CD4-positive, alpha-beta T cell treated with Interleukin-6 at 100 ng/mL for 8 hours (primary cell): Measurements from ENCODE around the gene TRIM67.
"Not testable (repeated sequence)": the region's sequence is repeated elsewhere in the genome, so short reads cannot be mapped to it uniquely, and the experiment has no call there.

Source experiments
- DNase-seq: peaks from one replicate; pipeline ENCODE4 v3.0.0-alpha.2; 2020; ENCODE audit warnings: mixed read lengths, low spot score

TRIM67 gene

DNA sequence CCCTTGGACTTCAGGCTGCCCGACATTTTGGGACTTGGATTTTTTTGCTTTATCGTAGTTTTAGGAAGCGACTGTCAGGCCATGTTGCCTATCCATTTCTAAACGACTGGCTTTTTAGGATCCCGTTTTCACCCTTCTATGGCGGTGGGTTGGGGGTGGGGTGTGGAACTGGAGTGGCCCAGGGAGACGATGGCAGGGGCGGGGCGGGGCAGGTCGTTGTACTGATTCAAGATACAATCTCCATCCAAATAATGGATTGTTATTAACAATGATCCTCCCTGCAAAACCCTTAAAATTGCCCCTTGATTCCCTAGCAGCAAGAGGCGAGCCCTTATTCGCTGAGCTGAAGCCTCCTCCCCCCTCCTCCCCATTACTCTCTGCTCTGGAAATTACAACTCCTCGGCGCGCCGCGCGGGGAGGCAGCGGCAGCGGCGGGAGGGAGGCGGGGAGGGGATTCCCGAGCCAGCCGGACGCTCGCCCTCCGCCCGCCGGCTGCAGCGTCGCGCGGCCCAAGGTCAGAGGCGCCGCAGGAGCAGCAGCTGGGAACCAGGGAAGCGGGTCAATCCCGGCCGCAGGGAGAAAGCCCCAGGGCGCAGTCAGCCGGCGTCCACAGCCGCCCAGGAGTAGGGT lies at the start of gene TRIM67:
Gene TRIM67, plus strand, starts transcription at position 392 of the 630 bp plus-strand sequence. CDS start 912 bp downstream, outside the sequence.
- DNase-seq = no peak

DNA sequence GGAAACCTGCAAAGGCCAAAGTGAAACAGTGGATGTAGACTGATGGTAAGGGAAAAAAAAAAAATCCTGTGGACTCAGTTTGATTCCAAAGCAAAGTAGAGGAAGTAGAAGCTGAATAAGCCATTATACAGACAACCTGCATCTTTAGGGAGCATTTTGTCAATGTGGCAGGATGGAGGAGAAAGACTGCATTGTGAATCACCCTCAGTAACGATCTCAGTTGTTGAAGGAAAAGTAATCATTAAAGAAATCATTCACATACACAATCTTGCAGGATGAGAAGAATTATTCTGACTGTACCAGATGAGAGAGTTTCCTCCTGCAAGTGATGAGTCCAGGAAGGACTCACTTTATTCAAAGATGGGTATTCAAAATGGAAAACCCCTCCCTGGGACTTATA lies 45.1 kb upstream of the TRIM67 start:
- DNase-seq = no peak

DNA sequence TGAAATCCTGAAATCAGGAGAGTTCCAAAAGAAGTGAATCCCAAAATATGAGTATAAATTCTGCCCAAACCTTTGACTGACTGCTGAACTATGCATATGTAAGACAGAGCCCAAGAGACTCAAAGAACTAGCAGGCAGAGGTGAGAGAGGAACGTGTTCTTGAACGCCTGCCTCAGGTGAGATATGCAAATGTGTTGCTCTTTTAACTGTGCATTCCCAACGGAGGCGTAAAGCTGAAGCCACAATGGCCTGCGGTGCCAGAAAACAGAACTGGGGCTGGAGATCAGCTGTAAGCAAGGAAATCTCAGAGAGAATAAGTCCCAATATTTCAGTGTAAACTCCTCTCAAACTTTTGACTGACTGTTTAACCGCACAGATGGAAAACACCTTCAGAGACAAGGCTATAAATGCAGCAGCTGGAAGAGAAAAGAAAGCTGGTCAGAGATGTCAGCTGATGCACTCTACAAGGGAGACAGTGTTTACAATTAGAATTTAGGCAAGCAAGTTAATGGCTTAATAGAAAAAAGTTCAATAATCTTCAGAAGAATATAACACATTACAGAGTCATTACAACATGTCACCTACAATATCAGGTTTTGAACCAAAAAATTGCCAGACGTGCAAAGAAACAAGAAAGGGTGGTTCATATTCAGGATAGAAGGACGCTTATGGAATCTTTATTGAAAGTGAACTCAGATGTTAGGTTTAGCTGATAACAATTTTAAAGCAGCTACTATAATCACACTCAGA lies 43.0 kb upstream of the TRIM67 start:
- DNase-seq = no peak

DNA sequence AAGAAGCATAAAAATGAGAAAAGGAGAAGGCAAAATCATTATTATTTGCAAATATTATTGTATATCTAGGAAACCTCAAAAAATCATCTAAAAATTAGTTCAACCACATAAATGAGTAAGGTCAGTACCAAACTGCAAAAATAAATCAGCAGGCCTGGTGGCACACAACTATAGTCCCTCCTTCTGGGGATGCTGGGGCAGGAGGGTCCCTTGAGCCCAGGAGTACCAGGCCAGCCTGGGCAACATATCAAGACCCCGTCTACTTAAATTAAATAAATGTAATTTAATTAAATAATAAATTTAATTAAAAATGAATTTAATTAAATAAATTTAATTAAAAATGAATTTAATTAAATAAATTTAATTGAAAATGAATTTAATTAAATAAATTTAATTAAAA lies 40.3 kb upstream of the TRIM67 start:
- no peak for DNase-seq

DNA sequence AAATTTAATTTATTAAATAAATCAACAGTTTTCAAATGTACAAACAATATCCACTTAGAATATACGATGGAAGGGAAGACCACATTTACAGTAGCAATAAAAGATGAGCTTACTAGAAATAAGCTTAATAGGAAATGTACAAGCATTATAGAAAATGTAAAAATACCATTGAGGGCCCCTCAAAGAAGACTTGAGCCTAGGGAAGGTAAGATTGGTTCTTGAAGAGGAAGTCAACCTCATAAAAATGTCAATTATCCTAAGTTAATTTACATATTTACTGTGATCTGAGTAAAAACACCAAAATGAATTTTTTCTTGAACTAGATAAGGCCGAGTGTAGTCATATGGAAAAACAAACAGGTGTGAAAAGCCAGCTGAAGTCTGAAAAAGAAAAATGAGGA lies 39.7 kb upstream of the TRIM67 start:
- DNase-seq = no peak

DNA sequence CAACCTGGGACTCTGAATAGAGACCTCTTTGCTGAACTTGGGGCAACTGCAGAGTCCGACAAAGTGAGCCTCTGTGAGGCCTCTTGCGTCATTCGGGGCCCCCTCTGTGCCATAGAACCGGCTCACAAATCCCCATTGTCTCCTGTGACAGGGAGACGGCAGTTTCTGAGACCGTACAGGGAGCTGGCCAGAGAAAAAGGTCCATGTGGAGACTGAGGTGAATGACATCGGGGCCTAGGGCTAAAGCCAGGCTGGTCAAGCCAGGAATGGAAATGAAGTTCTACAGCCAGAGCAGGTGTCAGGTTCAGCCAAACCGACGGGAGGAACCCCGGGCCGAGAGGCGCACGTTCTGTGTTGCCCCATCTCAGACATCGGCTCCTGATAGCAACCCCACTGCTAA lies 37.1 kb upstream of the TRIM67 start:
- no peak for DNase-seq

DNA sequence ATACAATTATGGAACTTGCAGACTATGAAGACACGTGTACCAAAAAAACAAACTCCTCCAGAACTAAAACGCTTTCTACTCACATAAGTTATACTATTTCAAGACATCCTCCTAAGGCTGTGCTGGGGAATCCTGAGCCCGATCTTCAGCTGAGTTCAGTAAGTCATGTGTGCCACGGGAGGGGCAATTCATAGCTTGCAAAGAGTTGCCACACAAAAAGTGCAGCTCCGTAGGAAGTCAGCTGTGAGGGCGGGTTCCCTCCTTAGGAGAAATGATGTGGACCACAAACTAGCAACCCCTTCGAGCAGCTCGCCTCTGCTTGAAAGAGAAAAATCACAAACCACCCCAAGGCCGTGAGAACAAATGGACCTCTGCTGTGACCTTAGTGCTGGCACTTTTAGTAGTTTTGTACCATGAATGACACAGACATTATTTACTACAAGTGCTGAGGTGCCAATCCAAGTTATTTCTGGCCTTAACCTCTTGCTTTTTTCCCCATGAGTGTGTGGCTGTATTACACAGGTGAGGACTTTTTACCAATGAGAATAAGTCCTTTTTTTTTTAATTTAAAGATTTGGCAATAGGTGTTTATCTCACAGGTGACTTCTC lies 35.8 kb upstream of the TRIM67 start:
- DNase-seq = no peak

DNA sequence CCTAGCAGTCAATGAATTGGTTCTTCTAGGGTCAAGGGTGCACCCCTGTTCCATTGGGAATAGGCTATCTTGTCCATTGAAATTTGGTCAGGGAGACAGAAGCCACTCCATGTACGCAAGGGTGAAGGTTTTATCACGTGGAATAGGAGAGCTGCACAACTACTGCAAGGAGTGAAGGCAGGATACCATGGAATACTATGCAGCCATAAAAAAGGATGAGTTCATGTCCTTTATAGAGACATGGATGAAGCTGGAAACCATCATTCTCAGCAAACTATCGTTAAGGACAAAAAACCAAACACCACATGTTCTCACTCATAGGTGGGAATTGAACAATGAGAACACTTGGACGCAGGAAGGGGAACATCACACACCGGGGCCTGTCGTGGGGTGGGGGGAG lies 34.8 kb upstream of the TRIM67 start:
- not testable (repeated sequence) for DNase-seq

DNA sequence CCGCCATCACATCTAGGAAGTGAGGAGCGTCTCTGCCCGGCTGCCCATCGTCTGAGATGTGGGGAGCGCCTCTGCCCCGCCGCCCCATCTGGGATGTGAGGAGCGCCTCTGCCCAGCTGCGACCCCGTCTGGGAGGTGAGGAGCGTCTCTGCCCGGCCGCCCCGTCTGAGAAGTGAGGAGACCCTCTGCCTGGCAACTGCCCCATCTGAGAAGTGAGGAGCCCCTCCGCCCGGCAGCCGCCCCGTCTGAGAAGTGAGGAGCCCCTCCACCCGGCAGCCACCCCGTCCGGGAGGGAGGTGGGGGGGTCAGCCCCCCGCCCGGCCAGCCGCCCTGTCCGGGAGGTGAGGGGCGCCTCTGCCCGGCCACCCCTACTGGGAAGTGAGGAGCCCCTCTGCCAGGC lies 33.4 kb upstream of the TRIM67 start:
- DNase-seq = not testable (repeated sequence)

DNA sequence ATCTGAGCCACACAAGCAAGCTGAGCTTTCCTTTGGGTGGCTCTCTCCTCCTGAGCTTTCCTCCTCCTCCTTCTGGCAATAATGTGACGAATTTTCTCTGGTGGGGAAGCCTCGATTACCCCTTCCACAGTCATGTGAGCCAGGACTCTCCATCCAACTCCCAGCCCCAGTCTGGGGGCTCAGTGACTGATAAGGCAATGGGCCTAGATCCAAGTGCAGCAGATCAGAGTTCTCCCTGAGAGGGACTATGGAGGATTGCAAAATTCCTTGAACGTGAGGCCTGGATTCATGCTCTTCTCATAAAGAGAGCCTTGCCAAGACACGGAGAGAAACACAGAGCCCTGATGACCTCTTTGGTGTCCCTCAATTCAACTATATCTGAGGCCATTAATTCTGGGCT lies 31.3 kb upstream of the TRIM67 start:
- DNase-seq = no peak

DNA sequence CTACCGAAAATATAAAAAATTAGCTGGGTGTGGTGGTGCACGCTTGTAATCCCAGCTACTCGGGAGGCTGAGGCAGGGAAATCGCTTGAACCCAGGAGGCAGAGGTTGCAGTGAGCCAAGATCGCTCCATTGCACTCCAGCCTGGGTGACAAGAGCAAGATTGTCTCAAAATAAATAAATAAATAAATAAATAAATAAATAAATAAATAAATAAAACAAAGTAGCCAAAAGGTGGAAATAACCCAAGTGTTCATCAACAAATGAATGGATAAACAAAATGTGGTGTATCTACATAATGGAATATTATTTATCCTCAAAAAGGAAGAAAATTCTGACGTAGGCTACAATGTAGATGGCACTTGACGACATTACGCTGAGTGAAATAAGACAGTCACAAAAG lies 29.3 kb upstream of the TRIM67 start:
- DNase-seq = not testable (repeated sequence)

DNA sequence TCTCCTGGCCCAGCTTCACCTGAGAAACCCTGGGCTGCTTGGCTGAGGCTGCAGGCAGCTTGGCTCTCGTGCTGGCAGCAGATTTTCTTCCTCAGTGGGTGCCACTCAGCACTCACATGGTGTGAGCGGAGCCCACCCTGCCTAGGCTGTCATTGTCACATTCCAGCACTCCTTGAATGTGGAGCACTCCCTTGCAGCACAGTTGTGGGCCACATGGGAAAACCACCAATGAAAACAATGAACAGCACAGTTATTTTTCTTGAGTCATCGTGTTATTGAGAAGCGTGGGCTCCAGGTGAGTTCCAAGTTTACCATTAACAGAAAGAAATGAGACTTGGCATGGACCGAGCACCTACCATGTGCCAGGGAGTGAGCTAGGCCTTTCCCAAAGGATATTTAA lies 27.2 kb upstream of the TRIM67 start:
- DNase-seq = no peak

DNA sequence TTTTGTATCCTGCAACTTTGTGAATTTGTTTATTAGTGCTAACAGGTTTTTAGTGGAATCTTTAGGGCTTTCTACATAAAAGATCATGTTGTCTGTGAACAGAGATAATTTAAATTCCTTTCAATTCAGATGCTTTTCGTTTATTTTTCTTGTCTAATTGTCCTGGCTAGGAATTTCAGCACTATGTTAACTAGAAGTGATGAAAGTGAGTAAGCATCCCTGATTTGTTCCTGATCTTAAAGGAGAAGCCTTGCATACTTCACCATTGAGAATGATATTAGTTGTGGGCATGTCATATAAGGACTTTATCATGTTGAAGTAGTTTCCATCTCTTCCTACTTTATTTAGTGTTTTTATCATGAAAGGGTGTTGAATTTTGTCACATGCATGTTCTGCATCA lies 23.6 kb upstream of the TRIM67 start:
- no peak for DNase-seq

DNA sequence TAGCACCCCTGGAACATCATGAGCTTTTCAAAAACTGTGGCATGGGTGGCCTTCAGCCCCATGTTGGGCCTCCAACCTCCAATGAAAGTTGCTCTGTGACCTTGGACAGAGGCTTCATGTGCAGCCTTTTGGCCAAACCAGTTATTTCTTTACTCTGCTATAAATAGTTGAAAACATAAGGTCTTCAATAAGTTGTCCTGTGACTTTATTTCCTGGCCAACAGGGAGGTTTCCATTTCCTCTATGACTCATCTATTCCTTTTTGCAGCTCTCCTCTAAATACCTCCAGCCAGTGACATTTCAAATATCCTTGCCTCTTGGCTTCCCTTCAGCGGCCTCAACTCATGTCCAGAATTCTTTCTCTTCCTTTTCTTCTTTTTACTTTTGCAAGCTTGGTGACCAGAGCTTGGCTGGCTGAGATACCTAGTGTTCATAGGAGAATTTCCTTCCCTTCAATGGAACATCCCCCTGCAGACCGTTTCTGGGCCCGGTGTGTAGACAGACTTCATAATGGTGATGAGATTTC lies 22.7 kb upstream of the TRIM67 start:
- no peak for DNase-seq

DNA sequence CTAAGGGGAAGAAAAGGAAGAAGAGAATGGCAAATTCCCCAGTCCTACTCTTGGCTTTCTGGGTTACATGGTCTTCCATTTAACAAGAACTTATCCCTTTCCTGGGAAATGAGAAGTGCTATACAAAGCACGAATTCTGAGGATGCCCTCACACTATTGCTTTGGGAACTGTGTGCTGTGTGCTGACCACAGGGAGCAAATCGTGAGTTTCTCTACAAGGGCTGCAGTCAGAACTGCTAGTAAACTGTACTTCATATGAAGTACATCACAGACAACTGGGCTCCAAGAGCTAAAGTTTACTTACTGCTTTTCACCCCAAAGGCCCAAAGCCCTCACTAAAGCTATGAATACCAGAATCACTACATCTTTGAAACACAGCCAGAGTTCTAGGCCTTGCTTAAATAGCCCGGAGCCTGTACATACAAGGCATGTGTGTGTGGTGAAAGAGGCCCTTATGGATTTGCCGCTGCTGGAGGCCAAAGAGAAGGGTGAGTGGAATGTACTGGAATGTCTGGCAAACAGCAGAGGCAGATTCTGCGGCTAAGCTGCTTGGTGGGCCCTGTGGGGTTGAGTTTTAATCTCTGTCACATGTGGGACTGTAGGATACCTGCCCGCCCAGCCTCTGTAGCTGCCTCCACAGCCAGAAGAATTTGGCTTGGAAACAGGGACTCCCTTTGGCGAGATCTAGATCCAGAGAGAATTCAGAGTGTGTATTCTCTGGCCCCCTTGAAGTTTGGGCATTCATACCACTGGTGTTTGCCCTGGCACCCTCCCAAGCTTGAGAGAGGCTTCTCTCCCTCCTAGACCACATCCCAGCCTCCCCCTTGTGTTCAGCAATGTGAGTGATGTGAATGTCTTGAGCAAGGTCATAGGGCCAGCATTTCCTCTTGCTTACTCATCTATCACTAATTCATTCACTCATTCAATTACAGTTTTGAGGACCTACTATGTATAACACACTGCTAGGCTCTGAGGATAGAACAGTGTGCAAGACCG lies 21.9 kb upstream of the TRIM67 start:
- DNase-seq = no peak

DNA sequence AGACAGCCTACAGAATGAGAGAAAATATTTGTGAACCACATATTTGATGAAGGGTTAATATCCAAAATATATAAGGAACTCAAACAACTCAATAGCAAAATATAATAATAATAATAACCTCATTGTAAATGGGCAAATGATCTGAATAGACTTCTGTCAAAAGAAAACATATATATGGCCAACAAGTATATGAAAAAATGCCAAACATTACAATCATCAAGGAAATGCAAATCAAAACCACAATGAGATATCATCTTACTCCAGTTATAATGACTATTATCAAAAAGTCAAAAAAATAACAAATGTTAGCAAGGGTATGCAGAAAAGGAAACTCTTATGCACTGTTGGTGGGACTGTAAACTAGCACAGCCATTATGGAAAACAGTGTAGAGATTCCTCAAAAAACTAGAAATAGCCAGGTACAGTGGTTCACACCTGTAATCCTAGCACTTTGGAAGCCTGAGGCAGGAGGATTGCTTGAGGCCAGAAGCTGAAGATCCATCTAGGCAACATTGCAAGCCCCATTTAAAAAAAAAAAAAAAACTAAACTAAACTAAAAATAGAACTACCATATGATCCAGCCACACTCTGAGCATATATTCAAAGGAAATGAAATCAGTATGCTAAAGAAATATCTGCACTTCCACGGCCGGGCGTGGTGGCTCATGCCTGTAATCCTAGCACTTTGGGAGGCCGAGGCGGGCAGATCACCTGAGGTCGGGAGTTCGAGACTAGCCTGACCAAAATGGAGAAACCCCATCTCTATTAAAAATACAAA lies 17.3 kb upstream of the TRIM67 start:
- DNase-seq = no peak

DNA sequence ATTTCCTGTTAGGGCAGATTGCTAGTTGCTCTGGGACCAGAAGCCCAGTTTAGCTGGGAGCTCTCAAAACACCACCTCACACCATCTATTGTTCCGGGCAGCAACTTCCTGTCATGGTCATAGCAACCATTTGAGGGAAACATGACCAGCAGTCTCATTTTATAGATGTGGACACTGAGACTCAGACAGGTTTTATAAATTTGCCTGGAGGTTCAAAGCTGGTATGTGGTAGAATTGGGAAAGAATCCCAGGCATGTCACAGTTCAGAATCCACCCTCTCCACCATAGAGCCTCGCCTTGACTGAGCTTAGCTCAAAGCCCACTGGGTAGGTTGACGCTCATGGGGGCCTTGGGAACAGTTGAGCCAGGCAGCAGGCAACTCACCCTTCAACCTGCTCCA lies 14.0 kb upstream of the TRIM67 start:
- DNase-seq = no peak

DNA sequence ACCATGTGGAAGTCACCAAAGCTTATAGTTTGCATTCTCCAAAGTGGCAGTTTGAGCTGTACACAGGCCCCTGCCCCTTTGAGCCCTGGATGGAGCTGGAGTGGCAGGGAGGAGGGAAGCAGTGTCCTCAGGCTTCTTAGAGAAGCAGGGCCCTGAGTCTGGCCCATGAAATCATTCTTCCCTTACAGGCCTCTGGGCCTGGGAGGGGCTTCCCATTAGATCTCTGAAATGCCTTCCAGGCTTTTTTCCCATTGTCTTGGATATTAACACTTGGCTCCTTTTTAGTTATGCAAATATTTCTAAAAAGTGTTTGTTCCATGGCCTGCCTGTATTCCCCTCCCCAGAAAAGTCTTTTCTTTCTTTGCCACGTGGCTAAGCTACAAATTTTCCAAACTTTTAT lies 10.0 kb upstream of the TRIM67 start:
- no peak for DNase-seq

DNA sequence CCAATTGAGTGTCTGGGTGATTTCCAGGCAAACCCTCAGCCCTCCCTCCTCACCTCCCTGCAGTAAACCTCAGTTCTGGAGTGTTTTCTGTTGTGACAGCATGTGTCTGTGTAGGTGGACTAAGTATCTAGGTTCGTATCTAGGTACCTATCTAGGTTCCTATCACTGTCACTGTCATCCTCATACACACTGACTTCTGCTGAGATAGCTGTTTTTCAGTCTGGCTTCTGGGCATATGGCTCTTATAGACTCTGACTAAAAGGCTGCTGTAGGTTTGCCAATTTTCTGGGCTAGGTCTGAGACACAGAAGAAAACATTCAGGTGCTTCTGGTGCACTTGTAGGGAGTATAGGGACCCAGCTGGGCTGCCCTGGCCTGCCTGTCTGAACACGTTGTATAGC lies 8.1 kb upstream of the TRIM67 start:
- no peak for DNase-seq

DNA sequence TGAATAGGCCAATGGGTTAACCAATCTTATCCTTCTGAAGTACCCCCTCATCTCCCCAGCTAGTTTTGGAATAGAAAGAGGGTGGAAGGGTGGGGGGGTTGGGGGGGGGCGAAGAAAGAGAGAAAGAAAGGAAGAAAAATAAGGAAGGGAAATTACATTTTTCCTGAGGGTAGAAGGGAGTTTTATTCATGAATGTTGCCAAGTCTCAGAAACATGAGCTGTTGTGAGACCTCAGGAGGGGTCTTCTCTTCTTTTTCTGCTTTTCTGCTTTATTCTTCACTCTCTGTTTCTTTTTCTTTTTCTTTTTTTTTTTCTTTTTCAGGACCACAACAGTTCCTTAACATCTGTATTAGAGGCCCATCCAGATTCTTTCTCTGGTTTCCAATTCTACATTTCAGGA lies 6.0 kb upstream of the TRIM67 start:
- no peak for DNase-seq

DNA sequence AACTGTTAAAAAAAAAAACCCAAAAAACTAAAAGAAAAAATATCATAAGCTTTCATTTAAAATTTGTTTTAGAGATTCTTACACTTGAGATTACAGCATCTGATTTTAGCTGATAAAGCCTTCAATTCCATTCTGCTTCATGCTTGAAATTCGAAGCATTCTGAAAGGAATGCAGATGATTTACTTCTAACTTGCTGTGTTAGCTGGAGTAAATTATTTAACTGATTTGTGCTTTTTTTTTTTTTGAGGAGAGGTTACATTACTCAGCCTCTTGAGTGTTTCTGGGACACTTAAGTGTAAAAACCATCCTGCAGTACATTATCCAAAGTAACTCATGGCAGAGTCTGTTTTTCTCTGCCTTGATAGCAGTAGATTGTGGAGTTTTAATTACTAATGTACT lies 4.5 kb upstream of the TRIM67 start:
- DNase-seq = no peak
